Prostate gland (tissue), 2 donors: ENCODE data around the gene DGKZ.

Experiments
- CTCF ChIP-seq, 4 experiments: fragments of 200-600 bp in 2 of 4; fragments of 450-650 bp in 2 of 4; sonication (generic) in 2 of 4; IDR thresholded peaks; 1 replicate in 3 of 4; 2 replicates in 1 of 4; pipeline ENCODE4 v1.5.1; 2016 to 2019; ENCODE audit warnings: antibody characterized with exemption in 4 of 4, mild to moderate bottlenecking in 2 of 4, moderate library complexity in 2 of 4
- POLR2A ChIP-seq: fragments of 450-650 bp; IDR thresholded peaks from one replicate; pipeline ENCODE4 v1.6.1; 2016; ENCODE audit warnings: antibody characterized with exemption, mild to moderate bottlenecking
- POLR2AphosphoS5 ChIP-seq: sonication (generic); formaldehyde crosslinking; IDR thresholded peaks from one replicate; pipeline ENCODE4 v1.6.1; 2017; ENCODE audit warnings: antibody characterized with exemption

DNA sequence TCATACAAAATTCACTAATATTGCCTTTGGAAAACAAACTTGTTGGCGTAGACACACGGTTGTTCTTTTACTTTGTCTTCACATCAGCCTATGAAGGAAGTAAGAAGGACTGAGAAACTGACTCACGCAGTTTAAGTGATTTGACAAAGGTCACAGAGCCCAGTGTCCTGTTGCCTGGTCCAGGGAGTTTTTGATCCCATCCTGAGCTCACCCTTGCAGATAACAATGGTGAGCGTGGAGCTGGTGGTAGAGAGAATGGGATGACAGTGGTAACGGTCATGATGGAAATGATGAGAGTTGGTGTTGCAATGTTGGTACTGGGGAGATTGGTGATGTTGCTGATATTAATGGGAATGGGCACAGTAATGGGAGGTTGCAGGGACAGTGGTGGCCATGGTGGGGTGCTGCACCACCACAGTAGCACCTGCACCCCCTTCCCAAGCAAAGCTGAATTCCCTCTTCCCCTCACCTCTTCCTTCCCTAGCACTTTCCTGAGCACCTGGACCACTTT, 47.8 kb upstream of the DGKZ start:
- TF ChIP-seq POLR2A (no peak), CTCF (IDR thresholded peaks at IDR 0.05) (no peak), POLR2AphosphoS5 (no peak)
